ENCODE data around the gene PDCD11.
A peak's percentile ranks its signal among the peaks of the same experiment; 100 is the strongest.

PDCD11 gene

GRCh38 chr10:103382769-103383168 is 13.7 kb upstream of the PDCD11 start:
- Histone ChIP-seq H3K9ac (ENCODE audit: low read length) (no peak overlapping the region), H3K27me3 (replicated peaks; ENCODE audit: insufficient read depth, low read length) (no peaks in the 10 kb centered on the region), H3K9me2 (replicated peaks; ENCODE audit: insufficient read depth, low read length) (no peaks in the 10 kb centered on the region), H3K4me1 (ENCODE audit: low read length) (no peaks in the 10 kb centered on the region), H3K4me3 (ENCODE audit: low read length) (no peak overlapping the region), H3K27ac (ENCODE audit: low read length) (no peak overlapping the region), H3K36me3 (replicated peaks; ENCODE audit: insufficient read depth, low read length) (peaks cover 6% of the 10 kb centered on the region; the same call in 1 of the 2 replicates), H3K4me2 (ENCODE audit: low read depth, low read length) (no peak overlapping the region), H3K79me2 (ENCODE audit: low read length) (no peaks in the 10 kb centered on the region), H2AFZ (ENCODE audit: low read length) (no peak overlapping the region), H3K9me3 (replicated peaks; ENCODE audit: insufficient read depth, low read length) (no peaks in the 10 kb centered on the region), H3F3A (ENCODE audit: insufficient read depth, low read length) (peaks cover 13% of the 10 kb centered on the region; the same call in 1 of the 2 replicates), H4K20me1 (ENCODE audit: insufficient read depth, low read length) (no peaks in the 10 kb centered on the region)
- no peak for TF ChIP-seq EZH2phosphoT487 (IDR thresholded peaks at IDR 0.05; ENCODE audit: low read length)
- TF ChIP-seq CTCF (IDR thresholded peaks at IDR 0.05; ENCODE audit: low read length), result no peak
- no peak for TF ChIP-seq EZH2 (optimal IDR thresholded peaks at IDR 0.05; ENCODE audit: low read depth, low read length)
- no peak for DNase-seq

GRCh38 chr10:103394180-103394579 is 2.2 kb upstream of the PDCD11 start:
- H3K4me1 ChIP-seq (ENCODE audit: low read length), result peaks cover 18% of the 10 kb centered on the region
- no peaks in the 10 kb centered on the region for H3K27me3 ChIP-seq (replicated peaks; ENCODE audit: insufficient read depth, low read length)
- H4K20me1 ChIP-seq (ENCODE audit: insufficient read depth, low read length), result 0 out of 2 replicates have a peak, but pooled peaks cover 2% of the 10 kb centered on the region
- H3K27ac ChIP-seq (ENCODE audit: low read length), result no peak overlapping the region
- peaks cover 8% of the 10 kb centered on the region for H3F3A ChIP-seq (ENCODE audit: insufficient read depth, low read length)
- no peaks in the 10 kb centered on the region for H3K9me3 ChIP-seq (replicated peaks; ENCODE audit: insufficient read depth, low read length)
- H3K79me2 ChIP-seq (ENCODE audit: low read length), result peaks cover 82% of the 10 kb centered on the region
- no peak overlapping the region for H3K9ac ChIP-seq (ENCODE audit: low read length)
- no peak overlapping the region for H3K4me3 ChIP-seq (ENCODE audit: low read length)
- no peak for TF ChIP-seq CTCF (IDR thresholded peaks at IDR 0.05; ENCODE audit: low read length)
- TF ChIP-seq EZH2 (optimal IDR thresholded peaks at IDR 0.05; ENCODE audit: low read depth, low read length), result no peak
- TF ChIP-seq EZH2phosphoT487 (IDR thresholded peaks at IDR 0.05; ENCODE audit: low read length), result no peak
- DNase-seq, result no peak
- no peak overlapping the region for H2AFZ ChIP-seq (ENCODE audit: low read length)
- no peak overlapping the region for H3K4me2 ChIP-seq (ENCODE audit: low read depth, low read length)
- peaks cover 2% of the 10 kb centered on the region for H3K36me3 ChIP-seq (replicated peaks; ENCODE audit: insufficient read depth, low read length)
- H3K9me2 ChIP-seq (replicated peaks; ENCODE audit: insufficient read depth, low read length), result no peaks in the 10 kb centered on the region

- Histone ChIP-seq H3K4me2 (ENCODE audit: low read depth, low read length) (peak overlapping the region; percentile 85), H2AFZ (ENCODE audit: low read length) (peak overlapping the region; percentile 69), H3K27ac (ENCODE audit: low read length) (peak overlapping the region; percentile 55; the same call in 1 of the 2 replicates), H4K20me1 (ENCODE audit: insufficient read depth, low read length) (0 out of 2 replicates have a peak, but pooled peaks cover 2% of the 10 kb centered on the region), H3K79me2 (ENCODE audit: low read length) (peaks cover 91% of the 10 kb centered on the region), H3K4me1 (ENCODE audit: low read length) (peaks cover 18% of the 10 kb centered on the region), H3F3A (ENCODE audit: insufficient read depth, low read length) (peaks cover 8% of the 10 kb centered on the region), H3K9me2 (replicated peaks; ENCODE audit: insufficient read depth, low read length) (no peaks in the 10 kb centered on the region), H3K4me3 (ENCODE audit: low read length) (peak overlapping the region; percentile 89), H3K27me3 (replicated peaks; ENCODE audit: insufficient read depth, low read length) (no peaks in the 10 kb centered on the region), H3K9me3 (replicated peaks; ENCODE audit: insufficient read depth, low read length) (no peaks in the 10 kb centered on the region), H3K36me3 (replicated peaks; ENCODE audit: insufficient read depth, low read length) (peaks cover 2% of the 10 kb centered on the region), H3K9ac (ENCODE audit: low read length) (peak overlapping the region; percentile 84)
- DNase-seq, result peak; percentile 16
- no peak for TF ChIP-seq EZH2 (optimal IDR thresholded peaks at IDR 0.05; ENCODE audit: low read depth, low read length)
- no peak for TF ChIP-seq EZH2phosphoT487 (IDR thresholded peaks at IDR 0.05; ENCODE audit: low read length)
- TF ChIP-seq CTCF (IDR thresholded peaks at IDR 0.05; ENCODE audit: low read length), result no peak
Observed at GRCh38 chr10:103395754-103396066, 716 bp upstream of the PDCD11 start.
